Measurements from ENCODE around the gene CAB39L.

The CAB39L gene

GRCh38 chr13:49443704-49444523 lies at the start of gene CAB39L, which contains the start of gene SETDB2:
Gene CAB39L (minus strand): TSS chr13:49444064. CDS start chr13:49382910, 61,154 bp downstream.
Gene SETDB2 (plus strand): TSS chr13:49444274. CDS start chr13:49451894, 7,620 bp downstream.
- TF ChIP-seq, protein P1, sequence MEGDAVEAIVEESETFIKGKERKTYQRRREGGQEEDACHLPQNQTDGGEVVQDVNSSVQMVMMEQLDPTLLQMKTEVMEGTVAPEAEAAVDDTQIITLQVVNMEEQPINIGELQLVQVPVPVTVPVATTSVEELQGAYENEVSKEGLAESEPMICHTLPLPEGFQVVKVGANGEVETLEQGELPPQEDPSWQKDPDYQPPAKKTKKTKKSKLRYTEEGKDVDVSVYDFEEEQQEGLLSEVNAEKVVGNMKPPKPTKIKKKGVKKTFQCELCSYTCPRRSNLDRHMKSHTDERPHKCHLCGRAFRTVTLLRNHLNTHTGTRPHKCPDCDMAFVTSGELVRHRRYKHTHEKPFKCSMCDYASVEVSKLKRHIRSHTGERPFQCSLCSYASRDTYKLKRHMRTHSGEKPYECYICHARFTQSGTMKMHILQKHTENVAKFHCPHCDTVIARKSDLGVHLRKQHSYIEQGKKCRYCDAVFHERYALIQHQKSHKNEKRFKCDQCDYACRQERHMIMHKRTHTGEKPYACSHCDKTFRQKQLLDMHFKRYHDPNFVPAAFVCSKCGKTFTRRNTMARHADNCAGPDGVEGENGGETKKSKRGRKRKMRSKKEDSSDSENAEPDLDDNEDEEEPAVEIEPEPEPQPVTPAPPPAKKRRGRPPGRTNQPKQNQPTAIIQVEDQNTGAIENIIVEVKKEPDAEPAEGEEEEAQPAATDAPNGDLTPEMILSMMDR (IDR thresholded peaks at IDR 0.05; ENCODE audit: control insufficient read depth, extremely low read depth, insufficient read depth): peak; percentile 27; the same call in 1 of the 2 replicates
- H3K4me3 ChIP-seq (ENCODE audit: low read depth, low read length): peak within 1 kb of the TSS; percentile 62
- peak; percentile 98 for DNase-seq (ENCODE audit: low read depth)

DNA sequence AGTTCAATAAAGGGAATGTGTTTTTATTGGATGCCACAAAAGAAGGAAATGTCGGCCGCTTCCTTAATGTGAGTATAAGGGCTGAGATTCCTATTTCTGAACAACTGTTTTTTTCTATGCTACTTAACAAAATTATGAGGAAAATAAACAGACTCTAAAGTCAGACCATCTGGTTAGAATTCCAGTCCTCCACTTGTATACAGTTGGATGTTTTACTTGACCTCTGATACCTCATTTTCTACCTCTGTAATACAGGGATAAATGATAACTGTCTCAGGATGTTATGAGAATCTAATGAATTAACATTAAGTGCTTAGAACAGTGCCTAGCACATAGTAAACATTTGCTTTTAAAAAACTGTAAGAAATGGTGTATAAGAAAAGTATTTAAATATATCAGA lies 44.7 kb upstream of the CAB39L start:
- no peak overlapping the region for H3K4me3 ChIP-seq (ENCODE audit: low read depth, low read length)
- no peak for DNase-seq (ENCODE audit: low read depth)
- TF ChIP-seq, protein P1 (IDR thresholded peaks at IDR 0.05; ENCODE audit: control insufficient read depth, extremely low read depth, insufficient read depth): no peak

DNA sequence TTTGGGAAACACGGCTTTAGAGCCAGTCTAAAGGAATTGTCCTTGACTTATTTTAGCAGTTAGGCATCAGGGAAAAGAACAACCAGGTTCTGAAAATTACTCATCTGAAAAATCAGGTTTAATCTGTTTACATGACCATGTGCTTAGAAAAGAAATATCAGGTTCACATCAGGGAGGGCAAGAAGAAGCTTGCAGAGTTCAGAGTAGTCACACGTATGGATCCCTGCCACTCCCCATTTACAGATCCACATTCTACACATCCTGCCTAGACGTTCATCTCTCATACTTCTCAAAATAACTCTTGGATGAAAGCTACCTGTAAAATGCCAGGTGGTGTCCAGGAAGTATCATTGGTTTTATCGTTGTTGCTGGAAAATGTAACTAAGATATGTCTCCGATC lies 37.9 kb upstream of the CAB39L start:
- H3K4me3 ChIP-seq (ENCODE audit: low read depth, low read length): no peak overlapping the region
- DNase-seq (ENCODE audit: low read depth): no peak
- TF ChIP-seq, protein P1 (IDR thresholded peaks at IDR 0.05; ENCODE audit: control insufficient read depth, extremely low read depth, insufficient read depth): no peak

GRCh38 chr13:49476529-49476928 lies 32.7 kb upstream of the CAB39L start:
- H3K4me3 ChIP-seq (ENCODE audit: low read depth, low read length): no peak overlapping the region
- DNase-seq (ENCODE audit: low read depth): peak; percentile 57
- TF ChIP-seq, protein P1 (IDR thresholded peaks at IDR 0.05; ENCODE audit: control insufficient read depth, extremely low read depth, insufficient read depth): no peak

DNA sequence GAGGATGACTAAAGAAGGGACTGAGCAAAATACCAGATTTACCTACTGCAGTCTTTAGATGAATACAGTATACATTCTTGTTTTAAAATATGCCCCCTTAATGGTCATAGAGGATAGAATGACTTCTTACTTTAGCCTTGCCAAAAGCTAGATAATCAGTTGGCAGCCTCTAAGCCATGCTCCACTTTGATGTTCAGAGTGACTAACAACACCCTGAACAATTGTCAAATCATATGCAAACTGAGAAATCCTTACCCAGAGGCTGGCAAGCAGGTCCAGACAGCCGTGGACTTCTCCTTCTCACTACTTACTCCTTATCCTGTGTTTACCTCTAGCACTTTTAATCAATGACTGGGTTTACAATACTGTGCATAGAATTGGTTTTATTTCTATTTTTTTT lies 28.3 kb upstream of the CAB39L start:
- H3K4me3 ChIP-seq (ENCODE audit: low read depth, low read length): no peak overlapping the region
- TF ChIP-seq, protein P1 (IDR thresholded peaks at IDR 0.05; ENCODE audit: control insufficient read depth, extremely low read depth, insufficient read depth): no peak
- DNase-seq (ENCODE audit: low read depth): no peak

DNA sequence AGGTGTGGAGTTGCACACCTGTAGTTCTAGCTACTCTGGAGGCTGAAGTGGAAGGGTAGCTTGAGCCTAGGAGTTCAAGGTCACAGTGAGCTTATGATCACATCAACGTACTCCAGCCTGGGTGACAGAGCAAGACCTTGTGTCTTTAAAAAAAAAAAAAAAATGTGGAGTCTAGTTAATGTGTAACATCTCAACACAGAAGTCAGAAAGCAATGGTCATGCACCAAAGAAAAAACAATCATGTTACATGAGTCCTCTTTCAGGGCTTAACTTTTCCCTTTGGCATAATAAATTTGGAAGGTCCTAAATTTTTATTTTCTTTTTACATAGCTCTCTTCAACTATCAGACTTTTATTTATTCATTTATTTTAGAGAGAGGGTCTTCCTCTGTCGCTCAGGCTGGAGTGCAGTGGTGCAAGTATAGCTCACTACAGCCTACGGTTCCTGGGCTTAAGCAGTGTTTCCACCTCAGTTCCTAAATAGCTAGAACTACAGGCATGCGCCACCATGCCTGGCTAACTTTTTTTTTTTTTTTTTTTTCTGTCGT lies 22.5 kb upstream of the CAB39L start:
- TF ChIP-seq, protein P1 (IDR thresholded peaks at IDR 0.05; ENCODE audit: control insufficient read depth, extremely low read depth, insufficient read depth): no peak
- no peak for DNase-seq (ENCODE audit: low read depth)
- H3K4me3 ChIP-seq (ENCODE audit: low read depth, low read length): no peak overlapping the region
